Epidermal melanocyte (primary cell): Measurements from ENCODE around the gene RPAP2.
"Not testable (repeated sequence)": the region's sequence is repeated elsewhere in the genome, so short reads cannot be mapped to it uniquely, and the experiment has no call there.

Experiments used
- DNase-seq: peaks from one replicate; pipeline ENCODE4 v3.0.0; 2011; ENCODE audit warnings: low spot score; ENCODE audit not compliant: insufficient read length

The RPAP2 gene

GRCh38 chr1:92374223-92374622 is 75.4 kb downstream of the RPAP2 start:
- DNase-seq: no peak

- DNase-seq: no peak
Measured at GRCh38 chr1:92376345-92376744, 77.5 kb downstream of the RPAP2 start.

GRCh38 chr1:92377991-92378390 is 79.1 kb downstream of the RPAP2 start:
- DNase-seq: not testable (repeated sequence)

GRCh38 chr1:92380867-92381266 is 82.0 kb downstream of the RPAP2 start:
- no peak for DNase-seq

- not testable (repeated sequence) for DNase-seq
Measured at GRCh38 chr1:92393966-92394365, 95.1 kb downstream of the RPAP2 start.

GRCh38 chr1:92398519-92398918 is 99.7 kb downstream of the RPAP2 start:
- DNase-seq: no peak

- DNase-seq: no peak
Measured at GRCh38 chr1:92399076-92399475, 100.2 kb downstream of the RPAP2 start.

GRCh38 chr1:92404661-92405060 is 105.8 kb downstream of the RPAP2 start:
- DNase-seq: no peak

- no peak for DNase-seq
Measured at GRCh38 chr1:92408825-92409224, 110.0 kb downstream of the RPAP2 start.

GRCh38 chr1:92409946-92410549 is 111.2 kb downstream of the RPAP2 start:
- no peak for DNase-seq

- no peak for DNase-seq
Measured at GRCh38 chr1:92410706-92411105, 111.8 kb downstream of the RPAP2 start.

GRCh38 chr1:92411511-92411910 is 112.7 kb downstream of the RPAP2 start:
- no peak for DNase-seq

- DNase-seq: no peak
Measured at GRCh38 chr1:92419642-92420041, 120.8 kb downstream of the RPAP2 start.

- no peak for DNase-seq
Measured at GRCh38 chr1:92424381-92424780, 125.5 kb downstream of the RPAP2 start.

GRCh38 chr1:92425617-92426016 is 126.8 kb downstream of the RPAP2 start:
- DNase-seq: no peak

GRCh38 chr1:92430030-92430429 is 131.2 kb downstream of the RPAP2 start:
- no peak for DNase-seq

- DNase-seq: not testable (repeated sequence)
Measured at GRCh38 chr1:92434572-92434971, 135.7 kb downstream of the RPAP2 start.

GRCh38 chr1:92439291-92439690 is 140.4 kb downstream of the RPAP2 start:
- no peak for DNase-seq

GRCh38 chr1:92441316-92441696 is 142.4 kb downstream of the RPAP2 start:
- no peak for DNase-seq

GRCh38 chr1:92441697-92442342 is 143.0 kb downstream of the RPAP2 start:
- DNase-seq: no peak

GRCh38 chr1:92442351-92442750 is 143.5 kb downstream of the RPAP2 start:
- no peak for DNase-seq

- DNase-seq: no peak
Measured at GRCh38 chr1:92443893-92444292, 145.0 kb downstream of the RPAP2 start.

GRCh38 chr1:92444351-92444750 is 145.5 kb downstream of the RPAP2 start:
- no peak for DNase-seq
